COLO668 (cell line): ENCODE data around the gene EMX1.
A peak's percentile ranks its signal among the peaks of the same experiment; 100 is the strongest.

Experiments used
- DNase-seq: peaks from one replicate; lab custom pipeline; 2025; ENCODE audit not compliant: unreplicated experiment; lab: John Stamatoyannopoulos, UW

The EMX1 gene

GRCh38 chr2:72924353-72925240 is 7.3 kb downstream of the EMX1 start:
- peak; percentile 28 for DNase-seq

GRCh38 chr2:72925328-72925943 is 8.1 kb downstream of the EMX1 start:
- no peak for DNase-seq

GRCh38 chr2:72926368-72926767 is 9.0 kb downstream of the EMX1 start:
- DNase-seq = no peak

- DNase-seq = no peak
Observed at GRCh38 chr2:72926811-72927465, 9.6 kb downstream of the EMX1 start.

GRCh38 chr2:72927619-72928550 is 10.6 kb downstream of the EMX1 start:
- DNase-seq = no peak

- DNase-seq = no peak
Observed at GRCh38 chr2:72929010-72929409, 11.7 kb downstream of the EMX1 start.

GRCh38 chr2:72931280-72931910 is 14.1 kb downstream of the EMX1 start:
- no peak for DNase-seq

- no peak for DNase-seq
Observed at GRCh38 chr2:72932045-72932740, 14.9 kb downstream of the EMX1 start.

GRCh38 chr2:72932805-72933204 is 15.5 kb downstream of the EMX1 start:
- no peak for DNase-seq

GRCh38 chr2:72933207-72933606 is 15.9 kb downstream of the EMX1 start:
- no peak for DNase-seq

- no peak for DNase-seq
Observed at GRCh38 chr2:72933646-72934151, 16.4 kb downstream of the EMX1 start.

- DNase-seq = peak; percentile 35
Observed at GRCh38 chr2:72934683-72935610, 17.6 kb downstream of the EMX1 start.

GRCh38 chr2:72935611-72935957 is 18.3 kb downstream of the EMX1 start:
- no peak for DNase-seq

GRCh38 chr2:72936660-72937355 is 19.5 kb downstream of the EMX1 start:
- peak; percentile 11 for DNase-seq

GRCh38 chr2:72937356-72937669 is 20.0 kb downstream of the EMX1 start:
- DNase-seq = no peak

- DNase-seq = no peak
Observed at GRCh38 chr2:72938455-72938854, 21.1 kb downstream of the EMX1 start.

GRCh38 chr2:72940361-72940760 is 23.0 kb downstream of the EMX1 start:
- no peak for DNase-seq

- DNase-seq = no peak
Observed at GRCh38 chr2:72940786-72941185, 23.5 kb downstream of the EMX1 start.
